ENCODE results near the gene MAPK11.
A peak's percentile ranks its signal among the peaks of the same experiment; 100 is the strongest.

Gene MAPK11

DNA sequence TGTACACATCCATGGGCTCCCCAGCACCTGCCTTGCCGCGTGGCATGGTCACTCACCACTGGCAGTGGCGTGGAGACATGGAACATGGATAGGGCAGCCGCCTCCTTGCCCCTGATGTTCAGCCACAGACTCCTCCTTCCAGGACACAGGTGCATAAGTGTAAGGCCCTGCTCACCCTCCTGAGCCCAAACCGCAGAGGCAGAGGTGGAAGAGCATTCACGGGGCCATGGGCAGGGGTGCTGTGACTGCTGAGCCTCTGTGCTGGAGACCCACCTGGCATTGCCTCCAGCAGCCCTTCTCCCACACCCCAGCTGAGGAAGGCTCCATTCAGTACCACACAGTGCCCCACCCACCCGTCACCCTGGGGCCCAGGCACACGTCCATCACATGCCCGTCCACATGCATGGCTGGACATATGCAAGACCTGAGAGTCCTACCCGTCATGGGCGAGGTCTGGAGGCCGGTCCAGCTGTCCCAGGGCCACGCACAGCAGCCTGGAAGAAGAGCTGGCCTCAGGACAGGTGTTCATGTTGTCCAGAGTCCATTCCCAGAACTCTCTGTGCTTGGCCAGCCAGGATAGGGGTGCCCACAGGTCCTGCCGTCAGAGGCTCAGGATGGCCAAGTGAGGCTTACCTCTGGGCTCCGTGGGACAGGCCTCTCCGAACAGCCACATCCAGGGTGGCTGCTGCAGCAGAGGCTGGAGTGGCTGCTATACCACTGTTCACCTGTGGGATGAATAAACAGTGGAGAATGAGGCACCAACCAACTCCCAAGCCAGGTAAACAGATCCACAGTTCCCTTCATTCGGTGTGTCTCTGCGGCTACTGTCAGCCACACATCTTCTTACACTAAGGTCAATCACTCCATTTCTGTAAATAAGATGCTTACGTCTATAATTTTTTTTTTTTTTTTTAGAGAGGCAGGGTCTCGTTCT, 23.7 kb downstream of the MAPK11 start:
- no peak for DNase-seq

DNA sequence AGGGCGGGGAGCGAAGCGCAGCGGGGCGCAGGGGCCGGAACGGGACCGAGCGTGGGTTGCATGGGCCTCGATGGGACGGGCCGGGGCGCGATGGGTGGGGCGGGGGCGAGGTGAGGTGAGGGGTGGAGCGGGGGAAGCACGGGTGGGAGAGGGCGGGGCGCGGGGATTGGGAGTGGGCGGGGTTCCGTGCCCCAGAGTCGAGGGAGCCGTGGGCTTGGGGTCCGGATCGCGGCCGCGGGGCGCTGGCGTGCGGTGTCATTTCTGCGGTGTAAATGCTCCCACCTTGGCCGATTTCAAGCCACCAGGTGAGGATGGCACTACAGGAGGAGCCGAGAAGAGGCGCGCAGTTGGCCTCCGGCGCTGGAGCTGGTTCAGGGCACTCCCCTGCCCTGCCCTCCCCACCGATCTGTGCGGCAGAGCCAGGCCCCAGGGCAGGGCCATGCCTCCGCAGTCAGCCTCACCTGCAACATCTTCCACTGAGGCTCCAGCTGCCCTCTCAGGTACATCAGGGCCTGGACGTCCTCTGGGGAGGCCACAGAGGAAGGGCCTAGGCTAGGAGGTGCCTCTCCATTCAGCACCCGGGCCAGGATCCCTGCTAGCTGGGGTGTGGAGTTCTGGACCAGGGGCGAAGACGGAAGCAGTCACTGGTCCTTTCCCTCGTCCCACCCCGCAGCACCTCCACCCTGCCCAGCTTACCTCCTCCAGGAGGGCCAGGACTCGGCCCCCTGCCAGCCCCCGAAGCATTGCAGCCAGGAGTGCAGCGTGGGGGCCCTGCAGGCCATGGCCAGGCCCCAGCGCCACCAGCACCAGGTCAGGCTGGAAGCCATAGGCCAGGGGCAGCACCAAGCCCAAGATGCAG, 24.7 kb downstream of the MAPK11 start:
- DNase-seq: no peak

DNA sequence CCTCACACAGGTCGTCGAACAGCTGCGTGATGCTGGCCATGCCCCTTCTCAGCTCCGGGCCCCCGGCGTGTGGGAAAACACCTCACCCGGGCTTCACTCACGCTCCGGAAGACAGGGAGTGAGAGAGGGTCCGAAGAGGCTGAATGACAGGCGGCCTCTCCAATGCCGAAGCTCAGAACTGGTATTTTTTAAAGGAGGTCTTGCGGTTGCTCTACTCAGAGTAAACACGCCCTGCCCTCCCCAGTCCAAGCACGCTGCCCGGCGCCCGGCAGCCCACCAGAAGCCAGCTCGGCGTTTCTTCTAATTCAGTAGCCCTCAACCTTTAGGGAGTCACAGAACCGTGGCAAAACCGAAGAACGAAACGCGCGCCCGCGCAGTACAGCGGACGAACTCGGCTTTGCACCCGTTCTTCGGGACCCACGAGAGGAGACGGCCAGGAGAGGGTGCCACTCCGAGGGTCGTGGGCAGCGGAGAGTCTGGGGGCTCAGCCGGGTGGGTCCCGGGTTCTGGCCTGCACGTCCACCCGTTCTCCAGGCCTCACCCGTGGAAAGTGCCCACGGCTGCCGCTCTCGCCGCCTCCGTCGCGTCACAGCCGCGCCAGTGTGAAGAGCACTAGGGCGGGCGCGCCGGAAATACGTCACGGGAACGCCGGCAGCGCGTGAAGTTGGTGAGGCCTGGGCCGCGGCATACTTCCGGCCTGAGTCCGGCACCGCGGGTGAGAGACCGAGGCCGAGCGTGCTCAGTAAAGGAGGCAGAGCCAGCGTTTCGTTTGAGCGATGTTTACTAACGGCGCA, 25.6 kb downstream of the MAPK11 start, which contains the start of gene TUBGCP6:
Gene TUBGCP6, minus strand, starts transcription at position 604 of the 794 bp plus-strand sequence. Its CDS starts 564 bp downstream, at position 40.
- DNase-seq: peak; percentile 78

DNA sequence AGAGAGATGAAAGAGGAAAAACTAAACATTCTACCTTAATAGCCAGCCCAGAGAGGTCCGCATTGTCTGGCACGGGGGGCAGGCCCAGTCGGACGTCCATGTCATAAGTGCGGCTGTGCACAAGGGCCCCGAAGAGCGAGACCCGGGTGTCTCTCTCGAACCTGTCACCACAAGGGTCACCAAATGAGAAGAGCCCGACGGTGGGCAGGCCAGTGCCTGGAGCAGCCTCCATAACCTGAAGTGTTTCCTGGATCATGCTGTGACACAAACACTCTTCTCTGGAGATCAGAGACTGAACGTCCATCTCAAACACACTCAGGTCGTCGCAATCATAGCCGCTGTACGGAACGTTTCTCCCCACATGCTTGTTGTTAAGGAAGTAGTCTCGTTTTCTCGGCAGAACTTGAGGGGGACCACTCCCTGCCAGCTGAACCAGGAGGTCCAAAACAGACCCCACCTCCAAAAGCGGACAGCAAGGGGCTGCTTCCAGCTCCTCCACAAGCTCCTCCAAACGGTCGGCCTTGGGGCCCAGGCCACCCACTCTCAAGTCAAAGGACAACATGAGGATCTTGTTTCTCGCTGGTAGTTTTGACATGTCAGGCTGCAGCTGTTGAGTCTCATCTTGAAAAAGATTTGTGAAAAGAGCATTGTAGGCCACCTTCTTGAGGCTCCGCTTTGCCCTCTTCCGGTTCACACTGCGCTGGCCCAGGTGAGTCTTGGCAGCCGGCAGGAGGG, 26.3 kb downstream of the MAPK11 start:
- DNase-seq: no peak

DNA sequence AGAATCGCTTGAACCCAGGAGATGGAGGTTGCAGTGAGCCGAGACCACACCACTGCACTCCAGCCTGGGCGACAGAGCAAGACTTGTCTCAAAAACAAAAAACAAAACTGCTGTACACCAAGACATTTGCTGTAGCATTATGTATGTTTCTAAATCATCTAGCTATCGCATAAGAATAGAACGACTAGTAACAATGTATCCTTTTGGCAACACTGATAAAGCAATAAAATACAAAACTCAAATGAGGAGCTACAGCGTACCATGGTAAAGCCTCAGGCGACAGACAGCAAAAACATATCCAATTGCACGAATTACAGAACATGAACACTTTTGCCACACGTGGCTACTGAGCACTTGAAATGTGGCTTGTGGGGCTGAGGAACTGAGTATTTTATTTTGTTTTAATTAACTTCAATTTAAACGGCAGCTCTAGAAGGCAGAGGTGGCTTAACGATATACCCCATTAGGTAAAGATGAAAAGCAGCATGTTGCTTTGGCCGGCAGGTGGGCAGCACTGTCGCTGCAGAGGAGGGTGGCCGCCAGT, 27.7 kb downstream of the MAPK11 start:
- no peak for DNase-seq

DNA sequence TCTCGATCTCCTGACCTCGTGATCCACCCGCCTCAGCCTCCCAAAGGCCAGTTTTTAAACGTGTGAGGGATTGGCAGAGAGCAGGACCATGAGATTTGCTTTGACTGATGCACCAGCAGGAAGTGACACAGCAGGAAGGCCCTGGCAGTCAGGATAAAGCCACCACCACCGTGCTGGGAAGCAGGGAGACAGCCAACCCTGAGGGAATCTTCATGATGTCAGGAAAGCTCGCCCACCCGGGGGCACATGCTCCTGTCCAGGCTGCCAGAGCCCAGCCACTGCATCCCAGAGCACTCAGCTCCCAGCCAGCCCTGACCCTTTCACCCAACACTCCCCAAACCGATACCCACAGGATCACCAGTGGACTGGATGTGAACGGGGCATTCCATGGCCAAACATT, 31.4 kb downstream of the MAPK11 start:
- DNase-seq: no peak

DNA sequence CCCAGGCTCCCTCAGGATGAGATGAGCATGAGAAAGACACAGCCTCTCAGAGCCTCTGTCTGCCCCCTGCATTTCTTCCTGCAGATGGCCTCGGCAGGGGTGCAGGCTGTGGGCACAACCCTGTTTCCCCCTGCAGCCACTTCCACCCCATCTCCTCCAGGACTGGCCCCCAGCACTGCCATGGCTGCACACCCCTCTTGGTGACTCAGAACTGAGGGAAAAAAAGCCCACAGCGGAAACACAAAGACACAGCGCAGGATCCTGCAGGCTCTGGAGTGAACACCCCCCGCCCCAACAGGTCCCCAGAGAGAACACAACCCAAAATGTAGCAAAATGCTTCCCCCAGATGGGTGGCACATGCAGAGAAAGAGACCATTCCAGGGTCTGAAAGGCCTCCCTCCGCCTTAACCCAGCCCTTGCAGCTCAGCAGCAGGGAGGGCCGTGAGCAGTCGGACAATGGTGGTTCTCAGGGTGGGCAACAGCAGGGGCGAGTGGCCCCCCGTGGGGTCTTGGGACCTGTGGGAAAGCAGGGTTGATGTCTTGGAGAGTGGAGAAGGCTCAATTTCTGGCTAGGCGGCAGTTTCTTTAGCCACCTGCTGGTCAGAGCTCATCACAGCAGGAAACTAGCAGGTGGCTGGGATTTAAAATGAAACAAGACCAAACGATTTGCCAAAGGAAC, 33.3 kb downstream of the MAPK11 start:
- DNase-seq: no peak

DNA sequence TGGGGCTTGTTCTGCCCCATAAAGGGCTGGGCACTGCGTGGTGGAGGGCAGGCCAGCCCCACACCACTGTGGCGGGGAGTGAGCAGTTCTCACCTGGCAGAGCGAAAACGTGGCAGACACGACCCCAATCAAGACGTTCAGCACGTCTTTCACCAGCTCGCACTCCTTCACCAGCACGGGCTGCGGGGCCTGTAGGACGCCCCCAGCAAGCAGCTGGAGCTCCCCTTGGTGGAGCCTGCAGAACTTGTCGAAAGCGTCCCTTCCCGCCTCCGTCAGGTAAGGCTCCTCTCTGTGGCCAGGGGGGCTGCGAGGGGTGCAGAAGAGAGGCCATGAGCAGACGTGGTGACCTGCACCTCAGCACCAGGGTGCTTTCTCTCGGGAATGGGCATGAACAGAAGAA, 37.0 kb downstream of the MAPK11 start:
- DNase-seq: no peak

DNA sequence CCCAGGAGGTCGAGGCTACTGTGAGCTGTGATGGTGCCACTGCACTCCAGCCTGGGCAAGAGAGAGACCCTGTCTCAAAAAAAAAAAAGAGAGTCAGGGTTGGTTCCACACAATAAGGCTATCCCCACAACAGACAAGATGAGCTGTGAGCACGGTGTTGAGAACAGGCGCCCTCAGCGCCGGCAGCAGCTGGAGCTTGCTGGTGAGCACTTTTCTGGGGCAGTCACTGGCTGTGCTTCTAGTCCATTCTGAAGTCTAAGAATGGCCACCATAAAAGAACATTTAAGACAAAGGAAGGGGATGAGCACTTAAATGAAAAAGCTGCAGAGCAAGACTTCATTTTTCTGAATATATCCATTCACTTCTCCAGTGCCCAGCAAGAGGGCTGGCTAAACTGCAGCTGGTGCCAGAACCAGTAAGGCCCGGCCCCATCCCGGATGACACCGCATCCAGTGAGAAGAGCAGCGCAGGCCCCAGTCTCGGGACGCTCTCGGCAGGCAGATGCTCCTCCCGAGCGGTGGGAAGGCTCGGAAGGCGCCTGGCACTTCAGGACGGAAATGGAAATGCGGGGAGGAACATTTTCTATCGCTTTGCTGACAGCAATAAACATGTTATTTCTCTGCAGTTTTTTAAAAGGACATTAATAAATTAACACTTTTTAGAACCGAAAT, 37.6 kb downstream of the MAPK11 start:
- no peak for DNase-seq

DNA sequence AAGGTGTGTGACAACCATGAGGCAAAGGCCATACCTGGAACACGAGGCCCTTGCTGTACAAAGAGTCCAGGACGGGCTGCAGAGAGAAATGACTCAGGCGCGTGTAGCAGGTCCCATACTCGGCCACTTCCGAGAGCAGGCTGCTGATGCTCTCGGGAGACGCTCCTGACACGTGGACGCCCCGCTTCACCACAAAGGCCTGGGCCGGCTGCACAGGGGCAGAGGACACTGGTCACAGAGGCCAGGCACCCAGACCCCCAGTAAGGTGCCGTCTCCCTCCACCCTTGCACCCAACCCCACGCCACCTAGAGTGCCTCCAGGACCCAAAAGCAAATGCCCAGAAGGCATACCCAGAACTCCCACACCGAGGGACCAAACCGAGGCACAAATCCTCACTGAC, 40.8 kb downstream of the MAPK11 start:
- DNase-seq: no peak

DNA sequence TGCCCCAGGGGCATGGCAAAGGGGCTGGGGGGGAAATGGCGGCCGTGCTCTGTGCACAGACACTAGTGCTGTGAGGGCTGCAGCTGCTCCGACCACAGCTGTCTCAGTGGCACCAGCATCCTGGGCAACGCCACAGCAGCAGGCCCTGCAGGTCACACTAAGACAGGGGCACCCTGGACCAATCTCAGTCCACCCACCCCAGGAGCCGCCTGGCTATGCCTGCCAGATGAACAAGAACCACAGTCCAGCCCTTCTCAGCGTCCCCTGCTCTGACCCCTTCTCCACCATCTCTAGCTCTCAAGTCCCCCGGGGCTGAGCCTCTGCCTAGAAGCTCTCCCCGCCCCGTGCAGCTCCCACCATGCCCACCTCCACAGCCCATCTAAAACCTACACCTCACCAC, 41.8 kb downstream of the MAPK11 start:
- no peak for DNase-seq

DNA sequence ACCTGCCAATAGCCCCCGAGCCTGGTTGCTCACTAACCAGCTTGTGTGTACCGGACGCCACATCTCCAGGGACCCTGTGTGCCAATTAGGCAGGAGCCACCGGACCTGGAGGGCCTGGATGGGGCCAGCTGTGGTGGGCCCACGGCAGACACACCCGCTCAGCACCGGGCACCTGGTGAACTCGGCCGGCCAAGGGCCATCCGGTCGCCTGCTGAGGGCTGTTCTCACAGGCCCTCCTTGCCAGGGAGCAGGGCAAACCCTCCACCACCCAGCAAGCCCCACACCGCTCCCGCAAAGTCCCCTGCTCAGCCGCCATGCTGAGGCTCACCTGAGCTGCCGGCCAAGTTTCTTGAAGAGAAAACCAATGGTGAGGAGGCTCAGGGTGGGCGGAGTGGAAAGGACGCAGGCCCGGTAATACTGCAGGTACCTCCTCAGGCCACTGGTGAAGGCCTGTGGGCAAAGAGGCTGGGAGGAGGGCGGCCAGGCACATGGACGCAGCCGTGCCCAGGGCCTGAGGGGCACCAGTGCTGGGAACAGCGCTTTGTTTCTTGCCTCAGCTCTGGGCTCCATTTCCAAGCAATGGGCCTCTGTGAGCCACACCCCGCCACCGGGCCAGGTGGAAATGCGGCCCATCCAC, 42.5 kb downstream of the MAPK11 start:
- DNase-seq: no peak

DNA sequence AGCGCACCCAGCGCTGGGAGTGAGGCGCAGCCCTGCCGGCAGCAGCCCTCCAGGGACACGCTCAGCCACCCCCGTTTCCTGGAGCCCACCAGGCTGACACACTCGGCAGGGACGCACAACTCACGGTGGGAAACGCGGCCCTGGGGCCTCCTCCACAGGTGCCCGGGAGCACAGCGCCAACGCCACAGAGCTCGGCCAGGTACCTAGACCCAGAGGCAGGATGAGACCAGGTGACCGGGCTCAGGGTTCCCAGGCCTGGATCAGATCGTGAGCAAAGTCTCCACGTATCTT, 43.4 kb downstream of the MAPK11 start:
- DNase-seq: no peak

DNA sequence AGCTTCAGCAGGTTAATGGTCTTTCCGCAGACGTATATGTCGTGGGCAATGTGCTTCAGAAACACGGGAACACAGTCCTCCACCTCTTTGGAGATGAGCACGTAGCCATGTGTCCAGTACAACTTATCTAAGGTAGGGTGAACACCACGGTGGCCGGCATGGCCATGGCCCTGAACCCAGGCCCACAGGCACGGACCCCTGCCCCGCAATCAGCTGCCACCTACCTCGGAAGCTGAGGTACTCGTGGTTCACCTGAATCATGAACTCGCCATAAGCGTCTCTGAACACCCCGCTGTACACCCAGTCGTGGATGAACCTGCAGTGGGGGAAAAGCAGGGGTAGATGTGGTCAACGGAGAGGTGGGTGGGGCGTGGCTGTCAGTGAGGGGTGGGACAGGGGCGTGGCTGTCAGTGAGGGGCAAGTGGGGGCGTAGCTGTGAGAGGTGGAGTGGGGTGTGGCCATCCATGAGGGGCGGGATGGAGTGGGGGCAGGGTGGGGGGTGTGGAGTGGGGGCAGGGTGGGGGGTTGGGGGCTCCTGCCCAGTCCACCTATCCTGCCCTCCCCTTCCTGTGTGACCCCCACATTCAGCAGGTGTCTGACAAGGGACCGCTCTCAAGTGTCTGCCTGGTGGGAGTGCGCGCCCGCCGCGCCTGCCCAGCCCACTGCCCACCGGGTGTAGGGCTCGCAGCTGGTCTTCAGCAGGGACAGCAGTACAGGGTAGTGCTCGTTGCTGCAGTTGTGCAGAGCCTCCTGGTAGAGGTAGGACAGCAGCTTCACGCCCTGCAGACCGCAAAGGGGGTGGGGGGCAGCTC, 43.9 kb downstream of the MAPK11 start:
- no peak for DNase-seq

DNA sequence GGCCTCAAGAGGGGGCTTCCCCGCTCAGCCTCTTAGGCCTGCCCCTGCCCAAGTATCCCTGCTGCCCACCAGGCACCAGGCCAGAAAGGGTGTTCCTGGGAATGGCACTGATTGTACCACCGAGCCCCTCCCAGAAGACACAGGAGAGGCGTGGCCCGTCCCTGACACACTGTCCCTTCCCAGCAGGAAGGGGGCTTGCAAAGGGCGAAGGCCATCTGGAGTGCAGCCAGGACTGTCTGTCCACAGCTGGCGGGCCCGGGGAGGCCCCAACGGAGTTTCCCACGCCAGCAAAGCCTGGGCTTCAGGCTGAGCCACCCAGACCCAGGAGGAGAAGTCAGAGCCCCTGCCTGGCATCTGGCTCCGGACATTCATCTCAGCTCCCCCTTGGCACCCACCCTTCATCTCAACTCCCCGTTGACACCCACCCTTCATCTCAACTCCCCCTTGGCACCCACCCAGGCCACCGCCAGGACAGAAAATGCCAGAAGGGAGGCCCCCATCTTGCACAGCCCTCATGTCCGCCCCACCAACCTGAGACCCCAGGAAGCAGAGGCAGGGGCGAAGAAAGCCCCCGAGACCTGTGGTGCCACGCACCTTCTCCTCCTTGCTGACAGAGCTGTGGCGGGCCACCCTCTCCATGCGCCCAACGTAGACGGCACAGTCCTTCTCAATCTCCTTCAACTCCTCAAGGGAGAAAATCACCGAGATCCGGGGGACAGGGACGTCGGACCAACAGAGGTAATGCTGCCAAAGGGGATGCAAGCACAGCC, 44.8 kb downstream of the MAPK11 start:
- no peak for DNase-seq

DNA sequence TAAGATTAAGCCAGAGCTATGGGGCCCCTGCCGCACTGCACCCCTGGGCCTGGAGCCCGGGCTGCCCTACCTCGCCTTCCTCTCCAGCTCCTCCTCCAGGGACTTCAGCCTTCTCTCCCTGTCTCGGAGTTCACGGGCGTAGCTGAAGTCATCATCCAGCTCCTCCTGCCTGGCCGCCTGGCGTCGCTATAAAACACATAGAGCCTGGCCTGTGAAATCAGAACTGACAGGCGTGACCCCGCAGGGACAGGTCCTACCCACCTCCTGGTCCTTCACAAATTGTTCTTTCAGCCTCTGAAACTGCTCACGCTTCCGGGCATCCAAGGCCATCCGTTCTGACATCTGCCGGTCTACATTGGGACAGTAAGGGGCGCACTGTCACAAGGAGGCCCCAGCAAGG, 46.1 kb downstream of the MAPK11 start:
- DNase-seq: no peak

DNA sequence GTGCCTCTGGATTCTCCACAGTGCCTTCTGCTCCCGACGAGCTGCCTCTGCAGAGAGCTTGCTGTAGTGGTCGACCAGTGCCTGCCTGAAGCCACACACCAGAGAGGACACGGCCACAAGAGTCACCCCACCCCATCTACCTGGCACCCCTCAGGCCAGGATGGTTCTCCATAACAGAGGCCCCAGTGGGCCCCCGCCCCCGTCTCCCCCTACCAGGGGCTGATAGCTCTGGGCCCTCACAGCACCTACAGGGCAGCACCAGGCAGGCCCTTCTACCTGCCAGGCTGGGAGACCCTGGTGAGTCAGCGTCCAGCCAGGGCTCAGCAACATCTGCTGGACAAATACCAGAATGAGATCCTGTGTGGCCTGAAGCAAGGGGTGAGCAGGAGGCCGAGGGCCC, 47.7 kb downstream of the MAPK11 start:
- DNase-seq: no peak

DNA sequence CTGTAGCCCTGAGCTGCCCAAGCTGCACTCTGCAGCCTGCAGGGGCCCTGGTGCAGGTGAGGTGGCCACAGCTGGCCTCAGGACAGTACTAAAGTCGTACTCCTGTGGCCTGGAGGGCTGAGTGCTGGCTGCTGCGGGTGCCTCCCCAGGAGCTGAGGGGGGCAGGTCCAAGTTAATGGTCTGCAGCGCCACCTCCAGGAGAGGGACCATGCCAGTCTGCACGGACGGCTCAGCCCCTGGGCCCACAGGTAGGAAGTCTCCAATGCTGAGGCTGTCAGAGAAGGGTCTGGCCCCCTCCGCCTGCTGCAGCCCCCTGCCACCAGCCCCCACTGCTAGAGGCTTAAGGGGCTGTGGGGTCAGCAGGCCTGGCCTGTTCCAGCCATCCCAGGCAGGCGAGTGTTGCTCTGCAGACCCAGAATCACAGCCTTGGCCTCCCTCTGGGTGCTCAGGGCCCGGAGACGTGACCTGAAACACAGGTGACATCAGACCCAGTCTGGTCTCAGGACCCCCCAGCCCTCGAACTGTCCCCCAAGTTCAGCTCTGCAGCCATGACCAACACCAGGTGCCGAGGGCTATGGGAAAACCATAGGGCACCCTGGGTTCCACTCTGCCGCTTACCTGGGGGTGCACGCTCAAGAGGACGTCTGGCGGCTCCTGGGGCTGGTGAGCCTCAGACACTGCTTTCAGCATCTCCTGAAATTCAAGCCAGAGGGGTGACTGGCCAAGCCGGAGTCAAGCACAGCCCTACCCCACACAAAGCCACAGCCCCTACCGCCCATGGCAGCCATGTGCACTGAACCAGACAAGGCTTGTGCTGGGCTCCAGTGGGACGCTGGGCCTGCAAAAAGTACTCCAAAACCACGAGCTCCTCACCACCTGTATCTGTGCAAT, 48.5 kb downstream of the MAPK11 start:
- no peak for DNase-seq
